GM21526 (cell line): ENCODE data around the gene POU1F1.
"Not testable (repeated sequence)": the region's sequence is repeated elsewhere in the genome, so short reads cannot be mapped to it uniquely, and the experiment has no call there.

Experiments
- ATAC-seq: cut with Tn5 transposase; IDR thresholded peaks from one replicate; pipeline ENCODE4 v1.9.1; 2021; ENCODE audit warnings: moderate library complexity; ENCODE audit not compliant: unreplicated experiment, low FRiP score

POU1F1 gene

GRCh38 chr3:87261925-87262324 is 14.5 kb downstream of the POU1F1 start:
- ATAC-seq: no peak

GRCh38 chr3:87260270-87260669 is 16.1 kb downstream of the POU1F1 start:
- peak; percentile 89 for ATAC-seq

GRCh38 chr3:87250009-87250408 is 26.4 kb downstream of the POU1F1 start:
- ATAC-seq: no peak

- no peak for ATAC-seq
Measured at GRCh38 chr3:87248831-87249230, 27.6 kb downstream of the POU1F1 start.

GRCh38 chr3:87248231-87248630 is 28.2 kb downstream of the POU1F1 start:
- not testable (repeated sequence) for ATAC-seq

- no peak for ATAC-seq
Measured at GRCh38 chr3:87247430-87247773, 29.0 kb downstream of the POU1F1 start.

GRCh38 chr3:87246662-87247429 is 29.5 kb downstream of the POU1F1 start:
- ATAC-seq: no peak

GRCh38 chr3:87236093-87236492 is 40.3 kb downstream of the POU1F1 start:
- no peak for ATAC-seq

GRCh38 chr3:87233805-87234204 is 42.6 kb downstream of the POU1F1 start:
- no peak for ATAC-seq

GRCh38 chr3:87229113-87229512 is 47.3 kb downstream of the POU1F1 start:
- no peak for ATAC-seq

- ATAC-seq: no peak
Measured at GRCh38 chr3:87228316-87228715, 48.1 kb downstream of the POU1F1 start.

GRCh38 chr3:87227835-87228144 is 48.6 kb downstream of the POU1F1 start:
- peak; percentile 6 for ATAC-seq

GRCh38 chr3:87227104-87227834 is 49.1 kb downstream of the POU1F1 start, which contains the start of gene CHMP2B:
TSS of gene CHMP2B (plus strand) at chr3:87227309. CDS start at chr3:87227523, 214 bp downstream.
- ATAC-seq: peak; percentile 98

- ATAC-seq: no peak
Measured at GRCh38 chr3:87225659-87226058, 50.7 kb downstream of the POU1F1 start.

GRCh38 chr3:87219611-87220010 is 56.8 kb downstream of the POU1F1 start:
- ATAC-seq: no peak

GRCh38 chr3:87218560-87218959 is 57.8 kb downstream of the POU1F1 start:
- ATAC-seq: no peak
